Naive thymus-derived CD4-positive, alpha-beta T cell (primary cell): ENCODE data around the gene DNAJC30. TPM values are rescaled to one million over a fixed set of nuclear protein-coding genes. Genes with fewer than 3 reads are reported as not detected.

Experiments used
- ATAC-seq: fragments of 150-1000 bp; cut with Tn5 transposase; 2 replicates; pipeline ENCODE4 v1.10.0; 2021; ENCODE audit warnings: mild to moderate bottlenecking, moderate library complexity
- CTCF ChIA-PET: fragments of 350-600 bp; sonication (Branson Sonifier 250); formaldehyde crosslinking; loops from one replicate; lab custom pipeline; 2021; ENCODE audit warnings: antibody characterized with exemption; lab: Charles Lee
- POLR2A ChIA-PET: fragments of 350-600 bp; sonication (Branson Sonifier 250); formaldehyde crosslinking; loops from one replicate; lab custom pipeline; 2021; ENCODE audit warnings: antibody characterized with exemption, inconsistent platforms; lab: Charles Lee
- DNase-seq, 9 donors: peaks; one replicate each; pipeline versions ENCODE4 v3.0.0 to v3.0.0-alpha.2; 2020 to 2022; ENCODE audit warnings: mixed read lengths in 1 of 9
- H3K27ac ChIP-seq: one replicate; pipeline ENCODE4 v1.7.0; 2013; ENCODE audit warnings: mild to moderate bottlenecking, low read depth, low read length, moderate library complexity
- H3K27me3 ChIP-seq, 2 donors: one replicate each; pipeline ENCODE4 v1.7.0; 2013; ENCODE audit warnings: low read length in 2 of 2, mild to moderate bottlenecking in 2 of 2, moderate library complexity in 2 of 2; ENCODE audit not compliant: control insufficient read depth in 2 of 2, insufficient read depth in 2 of 2
- H3K36me3 ChIP-seq, 3 experiments: 1 replicate in 2 of 3; 2 replicates in 1 of 3; pipeline ENCODE4 v1.7.0; 2013; ENCODE audit warnings: low read length in 3 of 3, mild to moderate bottlenecking in 3 of 3, moderate library complexity in 1 of 3; ENCODE audit not compliant: insufficient read depth in 3 of 3, control insufficient read depth in 2 of 3
- H3K4me1 ChIP-seq, 2 donors: one replicate each; pipeline ENCODE4 v1.7.0; 2013; ENCODE audit warnings: low read length in 2 of 2, mild to moderate bottlenecking in 2 of 2, moderate library complexity in 1 of 2; ENCODE audit not compliant: control insufficient read depth in 2 of 2, insufficient read depth in 2 of 2
- H3K4me3 ChIP-seq: 2 replicates; pipeline ENCODE4 v1.7.0; 2013; ENCODE audit warnings: mild to moderate bottlenecking, low read length
- H3K9me3 ChIP-seq, 3 experiments: 1 replicate in 2 of 3; 2 replicates in 1 of 3; pipeline ENCODE4 v1.7.0; 2013; ENCODE audit warnings: low read length in 3 of 3; ENCODE audit not compliant: control insufficient read depth in 2 of 3
- H3K27ac Mint-ChIP-seq, 9 donors: one replicate each; pipeline ENCODE4 v1.8.0; 2020 to 2022; ENCODE audit warnings: mixed read lengths in 9 of 9, mild to moderate bottlenecking in 8 of 9, moderate library complexity in 5 of 9, inconsistent platforms in 2 of 9
- H3K27me3 Mint-ChIP-seq, 5 donors: one replicate each; pipeline ENCODE4 v1.8.0; 2021 to 2022; ENCODE audit warnings: mixed read lengths in 5 of 5, mild to moderate bottlenecking in 1 of 5
- H3K36me3 Mint-ChIP-seq, 5 donors: one replicate each; pipeline ENCODE4 v1.8.0; 2020 to 2022; ENCODE audit warnings: mixed read lengths in 5 of 5, mild to moderate bottlenecking in 3 of 5, inconsistent platforms in 1 of 5
- H3K4me1 Mint-ChIP-seq, 7 donors: one replicate each; pipeline ENCODE4 v1.8.0; 2020 to 2022; ENCODE audit warnings: mixed read lengths in 7 of 7, mild to moderate bottlenecking in 3 of 7, inconsistent platforms in 1 of 7
- H3K4me3 Mint-ChIP-seq, 10 donors: one replicate each; pipeline ENCODE4 v1.8.0; 2020 to 2022; ENCODE audit warnings: mild to moderate bottlenecking in 10 of 10, mixed read lengths in 10 of 10, moderate library complexity in 6 of 10, inconsistent platforms in 2 of 10
- H3K9me3 Mint-ChIP-seq, 11 donors: one replicate each; pipeline ENCODE4 v1.8.0; 2020 to 2022; ENCODE audit warnings: mixed read lengths in 11 of 11, mild to moderate bottlenecking in 4 of 11, inconsistent platforms in 1 of 11, moderate library complexity in 1 of 11
- intact Hi-C, 2 donors: fragments of 100-400 bp; cut with micrococcal nuclease; formaldehyde crosslinking; loops; one replicate each; pipeline ENCODE4 v1.15.1; 2023
- microRNA-seq: library from miRNA; unstranded; fragments of <30 nt; microRNA quantifications from one replicate; pipeline ENCODE4 v1.2.0, GENCODE V29; 2022; ENCODE audit warnings: borderline microRNAs expressed
- polyA plus RNA-seq, 2 donors: library from polyadenylated mRNA; unstranded; fragments of 300-500 nt; fragmentation: Illumina TruSeq; gene quantifications; one replicate each; pipeline ENCODE4 v1.2.3, GENCODE V29; 2021
- total RNA-seq, 6 experiments: library from RNA in 5 of 6; stranded (reverse) in 5 of 6; gene quantifications; 1 replicate in 5 of 6; 2 replicates in 1 of 6; pipeline ENCODE4 v1.2.3 and lab custom pipeline; 2021 to 2026

Gene DNAJC30
- total and polyA plus RNA-seq, 7 experiments from 2014 or later = 9.5 to 22.4 (median 12.9) TPM

DNA sequence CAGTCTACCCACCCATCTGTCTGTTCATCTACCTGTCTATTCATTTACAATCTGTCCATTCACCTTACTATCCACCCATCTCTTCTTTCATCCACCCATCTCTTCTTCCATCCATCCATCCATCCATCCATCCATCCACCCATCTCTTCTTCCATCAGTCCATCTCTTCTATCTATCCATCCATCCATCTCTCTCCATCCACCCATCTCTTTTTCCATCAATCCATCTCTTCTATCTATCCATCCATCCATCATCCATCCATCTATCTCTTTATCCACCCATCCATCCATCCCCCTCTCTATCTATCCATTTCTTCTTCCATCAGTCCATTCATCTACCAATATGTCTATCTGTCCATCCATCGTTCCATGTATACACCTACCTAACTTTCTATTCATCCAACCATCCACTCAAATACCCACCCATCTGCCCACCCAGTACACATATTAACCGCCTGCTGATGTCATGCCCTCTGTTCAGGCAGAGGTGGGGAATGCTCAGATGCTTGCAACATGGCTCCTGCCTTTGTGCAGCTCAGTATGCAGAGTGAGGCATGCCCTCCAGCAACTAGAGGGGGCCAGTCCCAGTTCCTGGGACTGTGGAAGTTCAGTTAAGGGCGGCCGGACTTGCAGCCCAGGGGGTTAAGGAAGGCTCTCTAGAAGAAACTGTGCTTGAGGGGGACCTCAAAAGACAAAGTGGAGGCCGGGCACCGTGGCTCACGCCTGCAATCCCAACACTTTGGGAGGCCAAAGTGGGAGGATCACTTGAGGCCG lies 47.6 kb downstream of the DNAJC30 start:
- DNase-seq (no peak), ATAC-seq (no peak)
- no peaks in the 10 kb centered on the region for H3K4me1 ChIP-seq
- Mint-ChIP-seq H3K27me3 (peaks cover 18 to 42% (median 31%) of the 10 kb centered on the region in 5 donors), H3K9me3 (peaks cover 0 to 6% (median 0%) of the 10 kb centered on the region in 11 donors), H3K27ac (no peak overlapping the region), H3K36me3 (peaks cover 0 to 4% (median 0%) of the 10 kb centered on the region in 5 donors), H3K4me1 (peaks cover 0 to 2% (median 0%) of the 10 kb centered on the region in 7 donors), H3K4me3 (no peak overlapping the region)
- no peak overlapping the region for H3K4me3 ChIP-seq
- H3K9me3 ChIP-seq = peaks cover 0 to under 1% (median 0%) of the 10 kb centered on the region in 3 experiments
- H3K27ac ChIP-seq = no peak overlapping the region
- intact Hi-C loops = no loop called here
- H3K36me3 ChIP-seq = no peaks in the 10 kb centered on the region
- no peaks in the 10 kb centered on the region for H3K27me3 ChIP-seq
- ChIA-PET CTCF (interaction anchor here (0.9 kb wide), 1 partner anchor 70 kb away, joined by 3 read pairs; no protein-coding TSS in a partner anchor), POLR2A (no interaction called here)

DNA sequence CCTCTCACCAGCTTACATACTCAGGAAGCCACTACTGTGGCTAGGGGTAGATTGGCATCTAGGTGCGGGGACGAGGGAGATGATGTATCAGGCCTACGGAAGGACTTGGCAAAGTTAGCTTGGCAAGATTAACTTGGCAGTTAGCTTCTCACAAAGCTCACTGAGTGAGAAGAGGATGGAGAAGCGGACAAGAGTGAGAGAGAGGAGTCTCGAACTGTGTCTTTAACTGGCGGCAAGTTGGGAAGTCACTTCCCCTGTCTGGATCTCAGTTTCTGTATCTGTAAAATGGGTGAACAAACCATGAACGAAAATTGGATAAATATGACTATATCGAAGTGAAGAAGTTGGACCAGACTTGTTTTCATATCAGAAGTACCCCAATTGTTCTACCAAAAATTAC lies 49.4 kb downstream of the DNAJC30 start:
- peaks cover 0 to 2% (median 0%) of the 10 kb centered on the region in 7 donors for H3K4me1 Mint-ChIP-seq
- H3K27ac Mint-ChIP-seq = no peak overlapping the region
- H3K27me3 Mint-ChIP-seq = peaks cover 22 to 50% (median 36%) of the 10 kb centered on the region in 5 donors
- H3K36me3 ChIP-seq = no peaks in the 10 kb centered on the region
- H3K36me3 Mint-ChIP-seq = peaks cover 0 to 4% (median 0%) of the 10 kb centered on the region in 5 donors
- ChIA-PET POLR2A (no interaction called here), CTCF (no interaction called here)
- no peaks in the 10 kb centered on the region for H3K4me1 ChIP-seq
- H3K27me3 ChIP-seq = no peaks in the 10 kb centered on the region
- no peaks in the 10 kb centered on the region for H3K9me3 ChIP-seq
- no peak overlapping the region for H3K27ac ChIP-seq
- DNase-seq (no peak), ATAC-seq (no peak)
- intact Hi-C loops = no loop called here
- H3K4me3 Mint-ChIP-seq = no peak overlapping the region
- peaks cover 0 to 3% (median 0%) of the 10 kb centered on the region in 11 donors for H3K9me3 Mint-ChIP-seq
- no peak overlapping the region for H3K4me3 ChIP-seq

DNA sequence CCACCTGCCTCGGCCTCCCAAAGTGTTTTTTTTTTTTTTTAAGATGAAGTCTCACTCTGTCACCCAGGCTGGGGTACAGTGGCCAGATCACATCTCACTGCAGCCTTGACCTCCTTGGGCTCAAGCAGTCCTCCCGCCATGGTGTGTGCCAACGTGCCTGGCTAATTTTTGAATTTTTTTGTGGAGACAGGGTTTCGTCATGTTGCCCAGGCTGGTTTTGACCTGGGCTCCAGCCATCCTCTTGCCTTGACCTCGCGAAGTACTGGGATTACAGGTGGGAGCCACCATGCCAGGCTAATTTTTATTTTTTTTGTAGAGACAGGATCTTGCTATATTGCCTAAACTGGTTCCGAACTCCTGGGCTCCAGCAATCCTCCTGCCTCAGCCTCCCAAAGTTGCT lies 49.9 kb downstream of the DNAJC30 start:
- Histone ChIP-seq H3K9me3 (no peaks in the 10 kb centered on the region), H3K27ac (no peak overlapping the region), H3K27me3 (no peaks in the 10 kb centered on the region), H3K4me1 (no peaks in the 10 kb centered on the region), H3K4me3 (no peak overlapping the region), H3K36me3 (no peaks in the 10 kb centered on the region)
- Mint-ChIP-seq H3K36me3 (peaks cover 0 to 4% (median 0%) of the 10 kb centered on the region in 5 donors), H3K4me3 (no peak overlapping the region), H3K27ac (no peak overlapping the region), H3K4me1 (peaks cover 0 to 2% (median 0%) of the 10 kb centered on the region in 7 donors), H3K9me3 (peaks cover 0 to 3% (median 0%) of the 10 kb centered on the region in 11 donors), H3K27me3 (peaks cover 27 to 55% (median 41%) of the 10 kb centered on the region in 5 donors)
- intact Hi-C loops = no loop called here
- ATAC-seq = no peak
- ChIA-PET POLR2A (no interaction called here), CTCF (no interaction called here)
- no peak for DNase-seq

DNA sequence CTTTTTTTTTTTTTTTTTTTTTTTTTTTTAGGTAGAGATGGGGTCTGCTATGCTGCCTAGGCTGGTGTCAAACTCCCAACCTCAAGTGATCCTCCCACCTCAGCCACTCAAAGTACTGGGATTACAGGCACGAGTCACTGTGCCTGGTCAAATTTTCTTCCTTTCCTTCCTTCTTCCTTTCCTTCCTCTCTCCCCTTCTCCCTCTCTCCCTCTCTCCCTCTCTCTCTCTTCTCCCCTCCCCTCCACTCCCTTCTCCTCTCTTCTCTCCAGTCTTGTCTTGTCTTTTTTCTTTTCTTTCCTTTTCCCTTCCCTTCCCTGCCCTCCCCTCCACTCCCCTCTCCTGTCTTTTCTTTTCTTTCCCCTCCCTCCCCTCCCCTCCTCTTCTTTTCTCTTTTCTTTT lies 51.7 kb downstream of the DNAJC30 start:
- no peak overlapping the region for H3K4me3 ChIP-seq
- ChIA-PET POLR2A (no interaction called here), CTCF (no interaction called here)
- Mint-ChIP-seq H3K4me1 (peaks cover 0 to 2% (median 0%) of the 10 kb centered on the region in 7 donors), H3K4me3 (no peak overlapping the region), H3K36me3 (peaks cover 0 to 4% (median 0%) of the 10 kb centered on the region in 5 donors), H3K27me3 (peaks cover 39 to 67% (median 48%) of the 10 kb centered on the region in 5 donors), H3K9me3 (peaks cover 0 to 1% (median 0%) of the 10 kb centered on the region in 11 donors), H3K27ac (no peak overlapping the region)
- H3K27ac ChIP-seq = no peak overlapping the region
- H3K36me3 ChIP-seq = no peaks in the 10 kb centered on the region
- H3K9me3 ChIP-seq = no peaks in the 10 kb centered on the region
- no peaks in the 10 kb centered on the region for H3K4me1 ChIP-seq
- intact Hi-C loops = no loop called here
- ATAC-seq (no peak), DNase-seq (no peak)
- no peaks in the 10 kb centered on the region for H3K27me3 ChIP-seq

Small RNA genes within 50 kb of the gene (microRNA-seq; reads per million reads assigned to microRNA genes)
- gene MIR4284 = not detected

Other genes starting within 250 kb of the DNAJC30 start
- under 1 TPM in 3 of 5 experiments, not detected in 2; 0.15 to 0.24 (median 0.22) TPM for gene FZD9, start 249.7 kb downstream of the DNAJC30 start, total RNA-seq
- gene FZD9, start 249.7 kb downstream of the DNAJC30 start, polyA plus RNA-seq = under 1 TPM; 0.07 to 0.18 TPM
- 10 to 100 TPM; 44.7 to 90.3 (median 66.7) TPM for gene BAZ1B, start 161.2 kb downstream of the DNAJC30 start, total RNA-seq
- gene BAZ1B, start 161.2 kb downstream of the DNAJC30 start, polyA plus RNA-seq = 10 to 100 TPM; 14.7 to 32.5 TPM
- 100 to 1,000 TPM in 2 of 5 experiments, 10 to 100 TPM in 3; 57.3 to 118 (median 78.6) TPM for gene BCL7B, start 125.8 kb downstream of the DNAJC30 start, total RNA-seq
- gene BCL7B, start 125.8 kb downstream of the DNAJC30 start, polyA plus RNA-seq = 10 to 100 TPM; 80.5 to 89.1 TPM
- gene TBL2, start 104.9 kb downstream of the DNAJC30 start, total RNA-seq = 10 to 100 TPM; 19.2 to 40.9 (median 32.8) TPM
- 10 to 100 TPM; 21.3 to 29.0 TPM for gene TBL2, start 104.9 kb downstream of the DNAJC30 start, polyA plus RNA-seq
- not detected for gene MLXIPL, start 58.9 kb downstream of the DNAJC30 start, total RNA-seq
- gene MLXIPL, start 58.9 kb downstream of the DNAJC30 start, polyA plus RNA-seq = not detected
- gene VPS37D, start 15.6 kb downstream of the DNAJC30 start, total RNA-seq = under 1 TPM in 3 of 5 experiments, not detected in 2; 0.22 to 0.85 (median 0.44) TPM
- not detected for gene VPS37D, start 15.6 kb downstream of the DNAJC30 start, polyA plus RNA-seq
- gene BUD23, start 144 bp upstream of the DNAJC30 start, total RNA-seq = 100 to 1,000 TPM in 2 of 5 experiments, 10 to 100 TPM in 3; 50.5 to 107 (median 72.0) TPM
- 100 to 1,000 TPM; 126 to 156 TPM for gene BUD23, start 144 bp upstream of the DNAJC30 start, polyA plus RNA-seq
- gene STX1A, start 36.2 kb upstream of the DNAJC30 start, total RNA-seq = 10 to 100 TPM in 3 of 5 experiments, 1 to 10 TPM in 2; 9.6 to 13.4 (median 10.5) TPM
- gene STX1A, start 36.2 kb upstream of the DNAJC30 start, polyA plus RNA-seq = 1 to 10 TPM; 1.2 to 3.2 TPM
- 10 to 100 TPM; 12.3 to 22.7 (median 17.2) TPM for gene ABHD11, start 55.3 kb upstream of the DNAJC30 start, total RNA-seq
- 10 to 100 TPM; 10.2 to 15.9 TPM for gene ABHD11, start 55.3 kb upstream of the DNAJC30 start, polyA plus RNA-seq
- not detected for gene CLDN3, start 86.8 kb upstream of the DNAJC30 start, total RNA-seq
- gene CLDN3, start 86.8 kb upstream of the DNAJC30 start, polyA plus RNA-seq = not detected
- gene CLDN4, start 147.5 kb upstream of the DNAJC30 start, total RNA-seq = under 1 TPM in 1 of 5 experiments, not detected in 4; 0.24 TPM
- gene CLDN4, start 147.5 kb upstream of the DNAJC30 start, polyA plus RNA-seq = under 1 TPM; 0.14 to 0.16 TPM
- 1 to 10 TPM; 1.8 to 7.4 (median 3.3) TPM for gene METTL27, start 159.1 kb upstream of the DNAJC30 start, total RNA-seq
- 1 to 10 TPM; 1.5 to 2.0 TPM for gene METTL27, start 159.1 kb upstream of the DNAJC30 start, polyA plus RNA-seq
- gene TMEM270, start 177.7 kb upstream of the DNAJC30 start, total RNA-seq = not detected
- not detected for gene TMEM270, start 177.7 kb upstream of the DNAJC30 start, polyA plus RNA-seq